RWPE1 (cell line): ENCODE data around the gene UBXN10.
"Not testable (repeated sequence)": the region's sequence is repeated elsewhere in the genome, so short reads cannot be mapped to it uniquely, and the experiment has no call there.

Experiments
- CTCF ChIA-PET: fragments of 350-600 bp; sonication (Branson Sonifier 250); formaldehyde crosslinking; extraction: SDS; loops from one replicate; lab custom pipeline; 2021; lab: Yijun Ruan, JAX
- POLR2A ChIA-PET: fragments of 400-600 bp; formaldehyde crosslinking; extraction: SDS; loops from one replicate; lab custom pipeline; 2020; ENCODE audit warnings: antibody characterized with exemption; ENCODE audit not compliant: low non-redundant PET; lab: Yijun Ruan, JAX
- DNase-seq: peaks from one replicate; pipeline ENCODE4 v3.0.0; 2012; ENCODE audit warnings: low spot score
- H3K27ac ChIP-seq: fragments of 450-650 bp; 2 replicates; pipeline ENCODE4 v1.5.1; 2017
- TF ChIP-seq, protein P1 (sequence below): fragments of 450-650 bp; conservative IDR thresholded peaks from 2 replicates; pipeline ENCODE4 v1.5.1; 2017; ENCODE audit warnings: low read depth, mild to moderate bottlenecking

Gene UBXN10

GRCh38 chr1:20215716-20216115, 29.8 kb downstream of the UBXN10 start:
- DNase-seq = no peak
- POLR2A ChIA-PET = no interaction called here
- no peak overlapping the region for H3K27ac ChIP-seq
- TF ChIP-seq, protein P1, sequence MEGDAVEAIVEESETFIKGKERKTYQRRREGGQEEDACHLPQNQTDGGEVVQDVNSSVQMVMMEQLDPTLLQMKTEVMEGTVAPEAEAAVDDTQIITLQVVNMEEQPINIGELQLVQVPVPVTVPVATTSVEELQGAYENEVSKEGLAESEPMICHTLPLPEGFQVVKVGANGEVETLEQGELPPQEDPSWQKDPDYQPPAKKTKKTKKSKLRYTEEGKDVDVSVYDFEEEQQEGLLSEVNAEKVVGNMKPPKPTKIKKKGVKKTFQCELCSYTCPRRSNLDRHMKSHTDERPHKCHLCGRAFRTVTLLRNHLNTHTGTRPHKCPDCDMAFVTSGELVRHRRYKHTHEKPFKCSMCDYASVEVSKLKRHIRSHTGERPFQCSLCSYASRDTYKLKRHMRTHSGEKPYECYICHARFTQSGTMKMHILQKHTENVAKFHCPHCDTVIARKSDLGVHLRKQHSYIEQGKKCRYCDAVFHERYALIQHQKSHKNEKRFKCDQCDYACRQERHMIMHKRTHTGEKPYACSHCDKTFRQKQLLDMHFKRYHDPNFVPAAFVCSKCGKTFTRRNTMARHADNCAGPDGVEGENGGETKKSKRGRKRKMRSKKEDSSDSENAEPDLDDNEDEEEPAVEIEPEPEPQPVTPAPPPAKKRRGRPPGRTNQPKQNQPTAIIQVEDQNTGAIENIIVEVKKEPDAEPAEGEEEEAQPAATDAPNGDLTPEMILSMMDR = no peak
- CTCF ChIA-PET = interaction anchor here (0.7 to 1.0 kb wide), 2 partner anchors 165 to 1297 kb away, joined by 3 to 5 read pairs; no protein-coding TSS in a partner anchor

GRCh38 chr1:20216574-20216973, 30.7 kb downstream of the UBXN10 start:
- CTCF ChIA-PET = interaction anchor here (0.6 to 2.2 kb wide), 8 partner anchors 22 to 432 kb away, joined by 3 to 16 read pairs (median 3); no protein-coding TSS in a partner anchor

GRCh38 chr1:20219053-20219452, 33.2 kb downstream of the UBXN10 start:
- CTCF ChIA-PET = interaction anchor here (0.5 to 0.8 kb wide), 2 partner anchors 141 to 395 kb away, joined by 3 to 4 read pairs; no protein-coding TSS in a partner anchor
- DNase-seq, H3K27ac ChIP-seq, POLR2A ChIA-PET: not testable (repeated sequence)

More at GRCh38 chr1:20216574-20216973, 30.7 kb downstream of the UBXN10 start:
- H3K27ac ChIP-seq = no peak overlapping the region
- POLR2A ChIA-PET = interaction anchor here (0.6 kb wide), 1 partner anchor 231 kb away, joined by 3 read pairs; no protein-coding TSS in a partner anchor
- DNase-seq = no peak
- TF ChIP-seq, protein P1 = 0 out of 2 replicates have a peak, but pooled peaks have one; percentile 11

DNA sequence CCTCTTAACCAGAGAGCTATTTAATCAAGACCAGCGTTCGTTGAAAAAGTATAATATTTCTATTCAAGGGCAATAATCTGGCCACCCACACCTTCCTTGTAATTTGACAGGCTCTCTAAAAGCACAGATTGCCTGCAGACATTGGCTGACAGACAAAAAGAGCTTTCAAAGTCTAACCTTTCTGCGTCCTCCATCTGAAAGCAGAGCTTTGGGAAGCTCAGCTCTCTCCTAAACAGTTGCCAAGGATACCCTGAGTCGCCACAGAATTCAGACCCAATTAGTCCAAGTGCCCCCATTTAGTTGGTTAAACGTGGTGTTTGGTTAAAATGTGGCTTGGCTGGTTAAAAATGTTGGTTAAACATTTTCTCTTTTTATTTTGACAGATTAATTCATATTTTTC, 34.1 kb downstream of the UBXN10 start:
- CTCF ChIA-PET = interaction anchor here (0.6 to 0.8 kb wide), 2 partner anchors 71 to 396 kb away, joined by 3 to 4 read pairs; partner anchors contain the start of gene VWA5B1
- no peak overlapping the region for H3K27ac ChIP-seq
- TF ChIP-seq, protein P1 = no peak
- no peak for DNase-seq
- POLR2A ChIA-PET = no interaction called here

DNA sequence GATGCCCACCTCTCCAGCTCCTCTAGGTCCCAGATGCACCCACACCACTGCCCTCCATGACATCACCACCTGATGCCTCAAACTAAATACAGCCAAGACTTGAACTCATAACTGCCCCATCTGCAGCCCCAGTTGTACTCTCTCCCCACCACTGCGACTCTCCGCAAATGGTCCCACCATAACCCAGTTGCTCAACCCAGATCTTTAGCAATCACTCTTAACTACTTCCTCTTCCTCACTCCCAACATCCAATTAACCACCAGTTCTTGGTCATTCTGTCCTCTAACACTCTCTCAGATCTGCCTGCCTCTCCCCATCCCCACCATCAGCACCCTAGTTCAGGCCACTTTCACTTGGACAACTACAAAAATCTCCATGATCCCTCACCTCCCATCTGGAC, 37.2 kb downstream of the UBXN10 start:
- CTCF ChIA-PET = interaction anchor here (0.6 to 0.7 kb wide), 2 partner anchors 177 to 251 kb away, joined by 3 to 4 read pairs; no protein-coding TSS in a partner anchor
- no peak for DNase-seq
- TF ChIP-seq, protein P1 = no peak
- POLR2A ChIA-PET = no interaction called here
- no peak overlapping the region for H3K27ac ChIP-seq

DNA sequence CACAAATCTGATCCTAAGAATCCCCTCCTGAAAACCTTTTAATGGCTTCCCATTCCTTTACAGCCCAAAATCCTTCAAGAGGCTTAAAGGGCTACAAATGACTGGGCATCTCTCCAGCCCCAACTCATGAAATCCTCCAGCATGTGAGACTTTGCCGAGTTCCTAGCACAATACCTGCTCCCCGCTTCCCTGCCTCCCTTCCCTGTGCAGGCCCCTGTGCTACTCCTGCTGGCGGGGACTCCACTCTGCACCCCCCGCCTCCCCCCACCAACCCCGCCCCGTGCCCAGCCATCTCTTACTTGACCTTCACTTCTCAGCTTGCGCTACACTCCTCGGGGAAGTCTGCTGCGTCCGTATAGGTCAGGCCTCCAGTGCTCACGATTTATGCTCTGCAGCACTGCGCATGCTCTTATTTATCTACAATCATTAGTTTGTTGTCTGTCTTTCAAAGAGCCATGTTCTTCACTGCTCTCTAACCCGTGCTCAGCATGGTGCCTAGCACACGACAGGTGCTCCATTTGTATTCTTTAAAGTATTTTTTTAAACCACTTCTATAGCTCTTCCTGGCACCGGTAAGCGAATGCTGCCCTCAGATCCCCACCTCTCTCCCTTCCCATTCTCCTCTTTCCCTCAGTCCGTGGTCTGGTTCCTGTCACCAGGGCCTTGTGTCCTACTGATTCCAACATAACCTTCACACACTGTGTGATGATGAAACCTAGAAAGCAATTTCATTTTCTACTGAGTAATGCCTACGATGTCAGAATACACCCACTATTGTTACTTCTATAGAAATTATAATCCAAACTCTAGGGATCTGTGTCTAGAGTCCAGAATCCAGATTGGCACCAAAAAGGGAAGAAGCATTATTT, 37.9 kb downstream of the UBXN10 start:
- no peak for DNase-seq
- POLR2A ChIA-PET = no interaction called here
- no peak overlapping the region for H3K27ac ChIP-seq
- TF ChIP-seq, protein P1 = no peak
- CTCF ChIA-PET = interaction anchor here (0.6 to 0.7 kb wide), 2 partner anchors 177 to 252 kb away, joined by 3 to 4 read pairs; no protein-coding TSS in a partner anchor
